Right lobe of liver (tissue), 4 donors: ENCODE measurements around the gene SBF2.

Experiments
- POLR2A ChIP-seq: fragments of 450-650 bp; IDR thresholded peaks from one replicate; pipeline ENCODE4 v1.6.1; 2017; ENCODE audit warnings: antibody characterized with exemption, mild to moderate bottlenecking
- TF ChIP-seq, protein P1 (sequence below), 4 donors: fragments of 200-600 bp in 3 of 4; fragments of 450-650 bp in 1 of 4; IDR thresholded peaks; one replicate each; pipeline versions ENCODE4 v1.5.1 to v1.8.0; 2016 to 2022; ENCODE audit warnings: antibody characterized with exemption in 4 of 4, mild to moderate bottlenecking in 2 of 4
- donor health status: DM: no; HTN: no; CAD: no.
- donor health status: DM: no; HTN: no; CAD: no.
- donor health status: DM: no; HTN: yes; CAD: no.

- TF ChIP-seq, protein P1, sequence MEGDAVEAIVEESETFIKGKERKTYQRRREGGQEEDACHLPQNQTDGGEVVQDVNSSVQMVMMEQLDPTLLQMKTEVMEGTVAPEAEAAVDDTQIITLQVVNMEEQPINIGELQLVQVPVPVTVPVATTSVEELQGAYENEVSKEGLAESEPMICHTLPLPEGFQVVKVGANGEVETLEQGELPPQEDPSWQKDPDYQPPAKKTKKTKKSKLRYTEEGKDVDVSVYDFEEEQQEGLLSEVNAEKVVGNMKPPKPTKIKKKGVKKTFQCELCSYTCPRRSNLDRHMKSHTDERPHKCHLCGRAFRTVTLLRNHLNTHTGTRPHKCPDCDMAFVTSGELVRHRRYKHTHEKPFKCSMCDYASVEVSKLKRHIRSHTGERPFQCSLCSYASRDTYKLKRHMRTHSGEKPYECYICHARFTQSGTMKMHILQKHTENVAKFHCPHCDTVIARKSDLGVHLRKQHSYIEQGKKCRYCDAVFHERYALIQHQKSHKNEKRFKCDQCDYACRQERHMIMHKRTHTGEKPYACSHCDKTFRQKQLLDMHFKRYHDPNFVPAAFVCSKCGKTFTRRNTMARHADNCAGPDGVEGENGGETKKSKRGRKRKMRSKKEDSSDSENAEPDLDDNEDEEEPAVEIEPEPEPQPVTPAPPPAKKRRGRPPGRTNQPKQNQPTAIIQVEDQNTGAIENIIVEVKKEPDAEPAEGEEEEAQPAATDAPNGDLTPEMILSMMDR (IDR thresholded peaks at IDR 0.05), result no peak
- TF ChIP-seq POLR2A, result no peak
Observed at GRCh38 chr11:9769621-9770020, 524.4 kb downstream of the SBF2 start.
